Ectodermal cell (in vitro differentiated cells): ENCODE measurements around the gene RPS21.

Experiments used
- H3K27ac ChIP-seq: 2 replicates; pipeline ENCODE4 v1.7.0; 2013; ENCODE audit warnings: mild to moderate bottlenecking, low read depth, low read length; ENCODE audit not compliant: insufficient read depth, poor library complexity, severe bottlenecking
- H3K27me3 ChIP-seq: 2 replicates; pipeline ENCODE4 v1.7.0; 2013; ENCODE audit warnings: mild to moderate bottlenecking, low read length; ENCODE audit not compliant: insufficient read depth, control insufficient read depth, poor library complexity, severe bottlenecking
- H3K36me3 ChIP-seq: one replicate; pipeline ENCODE4 v1.7.0; 2013; ENCODE audit warnings: low read length; ENCODE audit not compliant: control insufficient read depth, insufficient read depth
- H3K4me1 ChIP-seq: one replicate; pipeline ENCODE4 v1.7.0; 2013; ENCODE audit warnings: low read length; ENCODE audit not compliant: control insufficient read depth, insufficient read depth
- H3K4me3 ChIP-seq: 2 replicates; pipeline ENCODE4 v1.7.0; 2013; ENCODE audit warnings: low read depth, low read length, control low read depth; ENCODE audit not compliant: insufficient read depth
- H3K9me3 ChIP-seq: 2 replicates; pipeline ENCODE4 v1.7.0; 2013; ENCODE audit warnings: mild to moderate bottlenecking, low read length, moderate library complexity; ENCODE audit not compliant: control insufficient read depth
- WGBS, 2 experiments: methylation state at CpG; one replicate each; pipeline ENCODE4 v1.1.7; 2013; ENCODE audit warnings: missing lambda C conversion rate in 2 of 2; 5-methylcytosine and 5-hydroxymethylcytosine counted together

Gene RPS21

DNA sequence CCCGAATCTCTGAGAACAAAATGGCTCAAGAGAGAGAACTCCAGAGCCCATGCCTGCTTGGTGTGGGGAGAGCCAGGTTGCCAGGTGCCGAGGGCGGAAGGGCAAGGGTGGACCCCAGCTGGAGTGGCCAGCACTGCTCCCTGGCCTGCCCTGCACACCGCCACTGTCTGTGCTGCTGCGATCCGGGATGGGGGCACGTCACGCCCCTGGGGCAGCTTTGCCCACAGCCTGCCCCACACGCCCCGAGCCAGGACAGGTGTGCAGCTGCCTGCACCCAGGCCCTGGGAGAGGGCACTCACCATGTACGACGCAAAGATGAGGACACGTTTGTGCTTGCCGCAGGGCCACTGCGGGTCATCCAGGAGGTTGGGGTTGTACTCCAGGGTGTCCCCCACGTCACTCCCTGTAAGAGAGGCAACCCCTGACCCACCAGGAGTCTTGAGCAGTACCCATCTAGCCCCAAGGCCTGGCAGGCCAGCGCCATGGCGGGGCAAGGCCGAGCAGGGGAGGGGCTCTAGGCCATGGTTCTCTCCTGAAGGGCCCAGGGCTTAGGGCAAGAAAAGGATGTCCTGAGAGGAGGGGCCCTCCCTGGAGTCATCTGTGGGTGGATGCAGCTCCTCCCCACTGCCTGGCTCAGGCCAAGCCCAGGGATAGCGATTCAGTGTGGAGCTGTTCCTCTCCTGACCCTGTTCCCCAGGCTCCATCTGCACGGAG is 5.9 kb downstream of the RPS21 start:
- Histone ChIP-seq H3K27me3 (no peaks in the 10 kb centered on the region), H3K9me3 (no peaks in the 10 kb centered on the region), H3K27ac (no peak overlapping the region), H3K36me3 (peaks cover 10% of the 10 kb centered on the region), H3K4me1 (peaks cover 10% of the 10 kb centered on the region), H3K4me3 (no peak overlapping the region)
- 94% methylated on average over 21 of the region's 21 CpGs for WGBS, 2 experiments

DNA sequence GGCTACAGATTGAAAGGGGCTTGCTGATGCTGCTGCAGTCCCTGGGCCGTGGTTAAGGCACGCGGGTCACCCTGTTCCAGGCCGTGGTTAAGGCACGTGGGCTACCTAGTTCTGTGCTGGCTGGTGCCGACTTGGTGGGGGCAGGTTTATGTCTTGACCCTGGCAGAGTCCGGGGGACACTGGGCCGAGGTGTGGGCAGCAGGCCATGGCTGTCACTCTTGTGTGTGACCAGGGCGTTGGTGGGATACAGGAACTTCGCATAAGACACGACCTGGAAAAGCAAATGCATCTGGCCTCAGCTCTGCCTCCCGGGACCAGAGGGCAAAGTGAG is 6.4 kb downstream of the RPS21 start:
- H3K4me1 ChIP-seq: peaks cover 5% of the 10 kb centered on the region
- 93 to 94% methylated on average over 12 of the region's 12 CpGs for WGBS, 2 experiments
- no peaks in the 10 kb centered on the region for H3K27me3 ChIP-seq
- H3K4me3 ChIP-seq: no peak overlapping the region
- H3K36me3 ChIP-seq: peaks cover 9% of the 10 kb centered on the region
- H3K27ac ChIP-seq: no peak overlapping the region
- H3K9me3 ChIP-seq: no peaks in the 10 kb centered on the region

DNA sequence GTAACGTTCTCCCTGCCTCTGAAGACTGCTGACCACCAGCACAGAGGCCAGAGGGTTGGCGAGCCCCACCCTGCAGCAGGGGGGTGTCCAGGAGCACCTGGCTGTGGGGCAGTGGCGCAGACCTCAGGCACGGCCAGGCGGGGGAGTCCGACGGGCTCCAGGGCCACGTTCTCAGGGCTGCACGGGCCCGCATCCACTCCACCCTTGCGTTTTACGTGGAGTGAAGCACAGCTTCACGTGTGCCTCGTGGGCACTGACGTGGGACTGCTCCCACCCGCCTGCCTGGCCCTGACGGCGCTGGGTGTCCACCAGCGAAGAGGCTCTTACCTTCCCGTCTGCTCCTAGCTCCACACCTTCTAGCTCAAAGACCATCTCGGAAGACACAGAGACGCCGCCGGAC is 6.9 kb downstream of the RPS21 start:
- Histone ChIP-seq H3K27ac (no peak overlapping the region), H3K4me3 (no peak overlapping the region), H3K4me1 (no peaks in the 10 kb centered on the region), H3K9me3 (no peaks in the 10 kb centered on the region), H3K27me3 (no peaks in the 10 kb centered on the region), H3K36me3 (peaks cover 4% of the 10 kb centered on the region)
- 93 to 94% methylated on average over 24 of the region's 24 CpGs for WGBS, 2 experiments

DNA sequence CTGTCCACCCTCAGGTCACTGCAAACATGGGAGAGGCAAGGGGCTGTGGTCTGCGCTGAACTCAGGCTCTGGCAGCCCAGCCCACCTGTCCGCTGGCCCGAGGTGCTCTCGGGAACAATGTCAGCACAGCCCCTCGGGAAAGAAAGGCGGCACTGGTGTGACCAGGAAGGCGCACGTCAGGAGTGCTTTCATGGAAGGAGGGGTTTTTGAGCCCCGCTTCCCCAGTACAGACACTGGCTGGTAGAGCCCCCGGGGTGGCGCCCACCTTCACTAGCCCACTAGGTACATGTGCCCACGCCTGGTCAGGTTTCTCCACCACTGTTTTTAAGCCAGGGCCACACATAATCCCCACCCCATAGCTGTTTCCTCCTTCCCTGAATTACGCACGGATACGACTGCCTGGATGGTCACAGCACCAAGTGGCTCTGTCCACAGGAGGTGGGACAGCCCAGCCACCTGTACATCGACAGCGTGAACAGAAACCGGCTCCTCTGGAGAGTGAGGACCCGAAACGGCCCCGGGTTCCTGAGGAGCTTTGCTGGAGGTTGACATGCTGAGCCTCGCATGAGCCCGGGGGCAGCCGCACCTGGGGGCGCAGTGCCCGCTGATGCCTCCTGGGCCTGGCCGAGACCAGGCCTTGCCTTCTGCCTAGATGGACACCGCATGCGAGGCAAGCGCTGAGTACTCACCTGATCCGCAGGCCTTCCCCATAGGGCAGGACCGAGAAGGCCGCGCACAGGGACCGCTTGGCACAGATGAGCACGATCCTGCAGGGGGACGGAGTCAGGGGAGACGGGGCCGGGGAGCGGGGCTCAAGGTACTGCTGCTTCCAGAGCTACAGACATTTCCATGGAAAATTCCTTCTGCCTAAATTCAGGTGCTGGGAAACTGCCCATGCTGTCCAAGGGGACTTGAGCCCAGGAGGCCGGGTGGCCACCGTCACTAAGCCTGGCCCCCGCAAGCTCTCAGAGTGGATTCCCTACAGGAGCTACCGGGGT is 7.6 kb downstream of the RPS21 start:
- H3K27me3 ChIP-seq: no peaks in the 10 kb centered on the region
- peaks cover 2% of the 10 kb centered on the region for H3K36me3 ChIP-seq
- no peaks in the 10 kb centered on the region for H3K4me1 ChIP-seq
- no peaks in the 10 kb centered on the region for H3K9me3 ChIP-seq
- 95 to 96% methylated on average over 44 of the region's 44 CpGs for WGBS, 2 experiments
- no peak overlapping the region for H3K4me3 ChIP-seq
- H3K27ac ChIP-seq: no peak overlapping the region

DNA sequence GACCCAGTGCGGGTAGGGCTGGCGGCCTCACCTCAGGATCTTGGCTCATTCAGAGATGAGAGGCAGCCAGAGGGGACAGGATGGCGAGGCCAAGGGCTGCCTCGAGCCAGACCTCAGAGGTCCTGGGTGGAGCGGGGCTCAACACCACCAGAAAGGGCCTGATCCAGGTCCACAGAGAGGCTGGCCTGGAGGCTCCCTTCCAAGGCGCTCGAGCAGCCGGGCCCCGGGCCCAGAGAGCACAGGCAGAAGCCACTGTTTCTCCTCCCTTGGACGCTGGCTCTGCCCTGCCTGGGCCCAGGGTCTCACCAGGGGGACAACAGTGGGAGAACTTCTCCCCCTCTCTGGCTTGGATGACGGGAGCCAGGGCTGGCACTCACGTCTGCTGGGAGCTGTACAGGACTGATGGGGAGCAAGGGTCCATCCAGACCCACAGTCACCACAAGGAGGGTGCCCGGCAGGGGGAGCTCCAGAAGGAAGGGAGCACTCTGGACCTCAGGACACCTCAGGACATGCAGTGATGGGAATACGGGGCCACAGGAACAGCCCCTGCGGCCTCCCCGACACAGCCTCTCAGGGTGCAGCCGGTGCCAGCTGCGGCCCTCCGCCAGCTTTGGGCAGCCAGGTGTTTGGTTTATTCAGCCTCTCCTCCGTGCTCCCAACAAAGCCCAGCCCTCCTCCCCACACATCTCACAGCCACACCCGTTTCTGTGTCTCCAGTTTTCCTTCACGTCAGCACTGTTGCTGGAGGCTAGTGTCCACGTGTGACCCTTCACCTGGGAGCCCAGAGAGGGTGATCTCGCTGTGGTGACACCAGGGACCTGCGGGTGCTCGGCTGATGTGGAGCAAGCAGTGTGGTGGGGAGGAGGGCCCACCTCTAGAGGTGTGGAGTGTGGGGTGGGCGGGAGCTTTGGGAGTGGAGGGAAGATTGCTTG is 8.7 kb downstream of the RPS21 start:
- Histone ChIP-seq H3K36me3 (peaks cover 2% of the 10 kb centered on the region), H3K27ac (no peak overlapping the region), H3K4me3 (no peak overlapping the region), H3K4me1 (no peaks in the 10 kb centered on the region), H3K27me3 (no peaks in the 10 kb centered on the region), H3K9me3 (no peaks in the 10 kb centered on the region)
- WGBS, 2 experiments: 93% methylated on average over 27 of the region's 27 CpGs

DNA sequence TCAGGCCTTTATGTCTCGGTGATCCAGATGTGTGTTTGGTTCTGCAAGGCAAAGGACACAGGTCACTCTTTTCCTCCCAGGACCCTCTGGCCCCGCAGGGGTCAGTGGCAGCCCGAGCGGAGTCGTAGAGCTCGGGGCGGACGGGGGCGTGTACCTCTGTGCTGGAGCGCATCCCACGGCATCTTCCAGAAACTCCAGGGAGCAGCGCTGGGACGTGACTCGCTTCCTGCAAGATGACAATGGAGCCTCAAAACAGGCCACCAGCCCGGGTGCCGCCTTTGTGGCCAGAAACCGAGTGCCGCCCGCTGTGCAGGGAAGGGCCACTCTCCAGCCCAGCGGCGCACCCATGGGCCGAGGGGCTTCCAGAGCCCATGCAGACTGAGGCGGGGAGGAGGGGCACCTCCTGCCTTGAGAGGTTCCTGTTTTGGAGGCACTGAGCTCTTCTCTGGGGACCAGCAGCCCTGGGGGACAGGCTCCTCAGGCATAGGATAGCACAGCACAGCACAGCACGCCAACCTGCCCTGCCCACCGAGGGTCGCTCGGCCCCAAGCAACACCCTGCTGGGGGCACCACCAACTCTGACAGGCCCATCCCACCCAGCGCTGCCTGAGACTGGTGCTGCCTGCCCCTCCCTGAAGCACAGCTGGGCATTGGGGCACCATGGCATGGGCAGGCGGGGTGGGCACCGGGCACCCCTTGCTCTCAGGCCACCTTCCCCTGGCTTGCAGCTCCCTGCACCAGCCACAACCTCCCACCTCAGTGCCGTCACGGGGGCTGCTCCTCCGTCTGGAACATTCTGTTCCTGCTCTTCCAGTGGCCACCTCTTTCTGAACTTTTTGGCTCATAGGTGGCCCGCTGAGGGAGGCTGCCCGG is 9.7 kb downstream of the RPS21 start:
- no peak overlapping the region for H3K4me3 ChIP-seq
- no peaks in the 10 kb centered on the region for H3K4me1 ChIP-seq
- no peaks in the 10 kb centered on the region for H3K27me3 ChIP-seq
- peaks cover 2% of the 10 kb centered on the region for H3K36me3 ChIP-seq
- H3K9me3 ChIP-seq: no peaks in the 10 kb centered on the region
- 94% methylated on average over 35 of the region's 35 CpGs for WGBS, 2 experiments
- H3K27ac ChIP-seq: no peak overlapping the region

DNA sequence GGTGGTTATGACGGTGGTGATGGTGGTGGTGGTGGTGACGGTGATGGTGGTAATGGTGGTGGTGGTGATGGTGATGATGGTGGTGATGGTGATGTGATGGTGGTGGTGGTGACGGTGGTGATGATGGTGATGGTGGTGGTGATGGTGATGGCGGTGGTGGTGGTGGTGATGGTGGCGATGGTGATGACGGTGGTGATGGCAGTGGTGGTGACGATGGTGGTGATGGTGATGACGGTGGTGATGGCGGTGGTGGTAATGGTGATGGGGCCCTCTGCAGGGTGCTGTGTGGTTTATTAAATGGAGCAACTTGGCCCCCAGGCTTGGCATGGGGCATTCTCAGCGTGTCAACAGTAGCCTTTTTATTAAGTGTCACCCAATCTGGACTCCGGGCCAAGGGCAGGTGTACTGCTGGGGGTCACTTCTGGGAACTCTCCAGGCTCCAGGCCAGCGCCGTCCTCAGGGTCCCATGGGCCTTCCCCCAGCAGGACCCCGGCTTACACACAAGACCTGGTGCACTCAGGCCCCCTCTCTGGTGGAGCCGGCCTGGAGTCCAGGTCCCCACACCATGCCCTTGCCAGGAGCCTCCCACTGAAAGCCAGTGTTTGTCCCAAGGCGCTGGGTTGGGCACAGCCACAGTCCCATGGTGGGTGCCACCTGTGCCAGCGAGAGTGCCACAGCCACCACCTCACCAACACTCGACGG is 11.4 kb downstream of the RPS21 start:
- H3K27ac ChIP-seq: no peak overlapping the region
- 94% methylated on average over 19 of the region's 19 CpGs for WGBS, 2 experiments
- H3K4me3 ChIP-seq: no peak overlapping the region
- no peaks in the 10 kb centered on the region for H3K9me3 ChIP-seq
- H3K27me3 ChIP-seq: no peaks in the 10 kb centered on the region
- no peaks in the 10 kb centered on the region for H3K4me1 ChIP-seq
- no peaks in the 10 kb centered on the region for H3K36me3 ChIP-seq

DNA sequence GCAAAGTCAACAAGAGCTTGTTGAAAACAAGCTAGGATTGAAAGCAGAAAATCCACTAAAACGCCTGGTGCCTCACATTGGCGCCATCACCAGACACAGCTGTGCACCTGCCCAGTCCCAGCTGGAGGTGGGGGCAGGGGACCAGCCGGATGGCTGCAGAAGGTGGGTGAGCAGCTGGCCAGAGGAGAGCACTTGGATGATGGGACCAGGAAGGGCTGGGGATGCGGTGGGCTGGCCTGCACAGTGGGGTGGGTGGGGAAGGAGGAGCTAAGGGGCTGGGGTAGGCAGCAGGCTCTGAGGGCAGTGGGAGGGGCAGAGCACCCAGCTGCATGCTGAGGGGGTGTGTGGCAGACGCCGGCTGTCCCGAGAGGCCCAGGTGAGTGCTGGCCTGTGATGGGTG is 13.1 kb downstream of the RPS21 start:
- Histone ChIP-seq H3K27ac (no peak overlapping the region), H3K27me3 (no peaks in the 10 kb centered on the region), H3K4me3 (no peak overlapping the region), H3K4me1 (peaks cover under 1% of the 10 kb centered on the region), H3K9me3 (no peaks in the 10 kb centered on the region), H3K36me3 (no peaks in the 10 kb centered on the region)
- WGBS, 2 experiments: 90 to 91% methylated on average over 7 of the region's 7 CpGs

DNA sequence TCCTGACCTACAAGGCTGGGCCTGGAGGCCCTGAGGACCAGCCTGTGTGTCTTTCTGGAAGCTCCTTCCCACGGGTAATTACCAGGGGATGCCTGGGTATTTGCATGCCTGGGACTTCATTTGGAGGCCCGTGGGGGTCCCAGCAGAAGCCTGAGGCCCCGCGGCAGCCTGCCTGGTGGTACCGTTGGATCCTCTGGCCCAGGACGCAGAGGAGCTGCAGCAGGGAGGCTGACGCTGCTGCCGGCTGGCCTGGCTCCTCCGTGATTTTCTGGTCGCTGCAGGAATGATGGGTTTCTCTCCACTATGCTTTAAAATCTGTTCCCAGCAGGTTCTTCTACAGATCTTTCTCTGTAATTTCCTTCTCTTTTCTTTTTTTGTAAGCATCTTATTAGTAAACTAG is 13.6 kb downstream of the RPS21 start:
- H3K4me3 ChIP-seq: no peak overlapping the region
- 91 to 93% methylated on average over 10 of the region's 10 CpGs for WGBS, 2 experiments
- H3K27ac ChIP-seq: no peak overlapping the region
- H3K9me3 ChIP-seq: no peaks in the 10 kb centered on the region
- H3K27me3 ChIP-seq: no peaks in the 10 kb centered on the region
- no peaks in the 10 kb centered on the region for H3K36me3 ChIP-seq
- peaks cover 3% of the 10 kb centered on the region for H3K4me1 ChIP-seq
